GM12865 (cell line): ENCODE data around the gene FAM168B.
"Not testable (repeated sequence)": the region's sequence is repeated elsewhere in the genome, so short reads cannot be mapped to it uniquely, and the experiment has no call there.

Source experiments
- DNase-seq: peaks from one replicate; pipeline ENCODE4 v3.0.0; 2010; ENCODE audit warnings: low read depth
- H3K4me3 ChIP-seq: 2 replicates; pipeline ENCODE4 v1.5.1; 2011; ENCODE audit warnings: mild to moderate bottlenecking, low read depth, low read length, control low read depth
- CTCF ChIP-seq: IDR thresholded peaks from 2 replicates; pipeline ENCODE4 v1.5.1; 2011; ENCODE audit warnings: low read length, control low read depth, low read depth, inconsistent platforms; ENCODE audit not compliant: insufficient read depth; ENCODE audit errors: missing control alignments

FAM168B gene

GRCh38 chr2:131077182-131077846, 15.9 kb downstream of the FAM168B start:
- H3K4me3 ChIP-seq = no peak overlapping the region
- no peak for DNase-seq
- TF ChIP-seq CTCF = no peak

GRCh38 chr2:131076707-131077106, 16.6 kb downstream of the FAM168B start:
- no peak for TF ChIP-seq CTCF

GRCh38 chr2:131075578-131075977, 17.7 kb downstream of the FAM168B start:
- not testable (repeated sequence) for H3K4me3 ChIP-seq, DNase-seq

More at GRCh38 chr2:131076707-131077106, 16.6 kb downstream of the FAM168B start:
- H3K4me3 ChIP-seq = no peak overlapping the region
- no peak for DNase-seq

- not testable (repeated sequence) for DNase-seq
Measured at GRCh38 chr2:131068172-131068571, 25.1 kb downstream of the FAM168B start.

GRCh38 chr2:131067465-131068125, 25.7 kb downstream of the FAM168B start:
- DNase-seq = no peak
- no peak for TF ChIP-seq CTCF
- no peak overlapping the region for H3K4me3 ChIP-seq

More at GRCh38 chr2:131068172-131068571, 25.1 kb downstream of the FAM168B start:
- not testable (repeated sequence) for H3K4me3 ChIP-seq

- TF ChIP-seq CTCF = no peak
- DNase-seq = no peak
Measured at GRCh38 chr2:131064589-131065512, 28.4 kb downstream of the FAM168B start.

GRCh38 chr2:131063501-131064283, 29.6 kb downstream of the FAM168B start:
- no peak for TF ChIP-seq CTCF
- no peak overlapping the region for H3K4me3 ChIP-seq
- DNase-seq = no peak

More at GRCh38 chr2:131064589-131065512, 28.4 kb downstream of the FAM168B start:
- H3K4me3 ChIP-seq = no peak overlapping the region
